HepG2 (cell line): ENCODE results near the gene ARHGAP45. TPM values are rescaled to one million over a fixed set of nuclear protein-coding genes. Genes with fewer than 3 reads are reported as not detected.

Experiments used
- BCL6 ChIP-seq: IDR thresholded peaks from 2 replicates; pipeline ENCODE4 v1.6.1; 2016; ENCODE audit warnings: missing genetic modification reagents, missing compliant biosample characterization
- CBX5 ChIP-seq: sonication (generic); formaldehyde crosslinking; IDR thresholded peaks from 2 replicates; pipeline ENCODE4 v1.4.0; 2020; ENCODE audit warnings: missing genetic modification reagents, borderline replicate concordance
- DNMT3B ChIP-seq: conservative IDR thresholded peaks from 2 replicates; pipeline ENCODE4 v1.6.1; 2016; ENCODE audit warnings: missing biosample characterization, control low read depth
- FLYWCH1 ChIP-seq: sonication (generic); formaldehyde crosslinking; IDR thresholded peaks from 2 replicates; pipeline ENCODE4 v1.8.1; 2023; ENCODE audit warnings: mild to moderate bottlenecking, missing genetic modification reagents
- FOXK1 ChIP-seq: sonication (generic); formaldehyde crosslinking; IDR thresholded peaks from 2 replicates; pipeline ENCODE4 v1.4.0; 2020; ENCODE audit warnings: low read depth, missing genetic modification reagents, borderline replicate concordance
- GATA4 ChIP-seq: sonication (generic); IDR thresholded peaks from 2 replicates; pipeline ENCODE4 v1.6.1; 2016; ENCODE audit warnings: antibody characterized with exemption, low read depth, borderline replicate concordance
- HNRNPUL1 ChIP-seq: fragments of 200-400 bp; formaldehyde crosslinking; IDR thresholded peaks from 2 replicates; pipeline ENCODE4 v1.6.1; 2017; ENCODE audit warnings: low read depth, mild to moderate bottlenecking, low read length, moderate library complexity
- HOXA9 ChIP-seq: sonication (generic); formaldehyde crosslinking; IDR thresholded peaks from 2 replicates; pipeline ENCODE4 v1.8.1; 2022; ENCODE audit warnings: missing genetic modification reagents, mild to moderate bottlenecking, moderate library complexity, borderline replicate concordance
- MIXL1 ChIP-seq: IDR thresholded peaks from 2 replicates; pipeline ENCODE4 v1.6.1; 2016
- NCOA5 ChIP-seq: sonication (generic); formaldehyde crosslinking; IDR thresholded peaks from 2 replicates; pipeline ENCODE4 v1.4.0; 2020; ENCODE audit warnings: missing genetic modification reagents
- NR2F2 ChIP-seq: IDR thresholded peaks from 2 replicates; pipeline ENCODE4 v1.6.1; 2012; ENCODE audit warnings: low read depth, inconsistent platforms, borderline replicate concordance
- NR3C1 ChIP-seq: sonication (generic); formaldehyde crosslinking; IDR thresholded peaks from 2 replicates; pipeline ENCODE4 v1.4.0; 2020; ENCODE audit warnings: missing genetic modification reagents
- SMYD3 ChIP-seq: sonication (generic); formaldehyde crosslinking; IDR thresholded peaks from 2 replicates; pipeline ENCODE4 v1.8.1; 2023; ENCODE audit warnings: mild to moderate bottlenecking, missing genetic modification reagents
- SPEN ChIP-seq: sonication (generic); formaldehyde crosslinking; IDR thresholded peaks from 2 replicates; pipeline ENCODE4 v1.5.1; 2020; ENCODE audit warnings: low read depth, mild to moderate bottlenecking, missing genetic modification reagents
- YY1 ChIP-seq: IDR thresholded peaks from 2 replicates; pipeline ENCODE4 v1.6.1; 2011; ENCODE audit warnings: low read length, low read depth, moderate library complexity, mild to moderate bottlenecking; ENCODE audit not compliant: insufficient read depth, insufficient replicate concordance
- ZNF569 ChIP-seq: sonication (generic); formaldehyde crosslinking; IDR thresholded peaks from 2 replicates; pipeline ENCODE4 v1.5.0; 2020; ENCODE audit warnings: mild to moderate bottlenecking, missing genetic modification reagents, moderate library complexity, borderline replicate concordance
- polyA plus RNA-seq, 8 experiments: library from polyadenylated mRNA; depleted of rRNA in 3 of 8; stranded (reverse) in 7 of 8; unstranded in 1 of 8; fragments of >200 nt; fragmentation: Illumina TruSeq in 4 of 8; extraction: Trizol in 4 of 8; gene quantifications; 2 replicates each; pipeline versions ENCODE4 v1.2.1 to v1.2.3, GENCODE V29; 2011 to 2016; ENCODE audit warnings: low read depth in 4 of 8, missing spikeins in 1 of 8, mixed read lengths in 1 of 8; ENCODE audit not compliant: insufficient read depth in 1 of 8
- total RNA-seq, 5 experiments: library from RNA; depleted of rRNA; stranded (reverse); fragments of >200 nt; fragmentation: Illumina TruSeq; extraction: Trizol; gene quantifications; 2 replicates each; pipeline ENCODE4 v1.2.3, GENCODE V29; 2016; ENCODE audit warnings: low read depth in 1 of 5
- TF ChIP-seq, protein P1 (sequence below): conservative IDR thresholded peaks from 2 replicates; pipeline ENCODE4 v1.6.1; 2018; ENCODE audit warnings: missing genetic modification reagents
- TF ChIP-seq, protein P2 (sequence below): sonication (generic); formaldehyde crosslinking; IDR thresholded peaks from 2 replicates; pipeline ENCODE4 v1.4.0; 2020; ENCODE audit warnings: missing genetic modification reagents, borderline replicate concordance
- TF ChIP-seq, protein P3 (sequence below): sonication (generic); formaldehyde crosslinking; IDR thresholded peaks from 2 replicates; pipeline ENCODE4 v1.4.0; 2020; ENCODE audit warnings: missing genetic modification reagents
- TF ChIP-seq, protein P4 (sequence below): sonication (generic); formaldehyde crosslinking; IDR thresholded peaks from 2 replicates; pipeline ENCODE4 v1.4.0; 2020; ENCODE audit warnings: missing genetic modification reagents
- TF ChIP-seq, protein P5 (sequence below): IDR thresholded peaks from 2 replicates; pipeline ENCODE4 v1.6.1; 2012; ENCODE audit warnings: low read depth, low read length, improper control_type of control experiment

Gene ARHGAP45
- total and polyA plus RNA-seq, 2 of the 13 experiments (the other 11 are each of a cell fraction or from before 2014, with no cell fraction given): 0.84 to 32.0 TPM

DNA sequence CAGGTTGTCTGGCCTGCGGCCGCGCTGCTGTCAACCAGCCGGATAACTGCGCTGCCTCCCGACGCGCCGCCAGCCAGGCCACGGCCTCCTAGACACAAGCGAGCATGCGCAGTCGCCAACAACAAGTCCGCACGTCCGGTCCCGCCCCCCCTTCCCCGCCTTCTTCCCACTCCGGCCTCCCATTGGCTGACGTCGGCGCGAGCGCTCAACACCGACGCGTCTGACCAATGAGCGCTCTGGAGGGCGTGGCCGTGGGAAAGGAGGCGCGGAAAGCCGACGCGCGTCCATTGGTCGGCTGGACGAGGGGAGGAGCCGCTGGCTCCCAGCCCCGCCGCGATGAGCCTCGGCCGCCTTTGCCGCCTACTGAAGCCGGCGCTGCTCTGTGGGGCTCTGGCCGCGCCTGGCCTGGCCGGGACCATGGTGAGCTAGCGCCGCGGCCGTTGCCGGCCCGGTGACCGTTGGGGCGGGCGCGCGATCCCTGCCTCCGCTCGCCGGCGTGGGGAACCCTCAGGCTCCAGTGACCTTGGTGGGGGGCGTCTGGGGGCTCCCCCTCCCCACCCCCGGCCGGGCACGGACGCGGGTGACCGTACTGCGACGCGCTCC is 36.8 kb downstream of the ARHGAP45 start, which contains the start of gene GPX4 (continued):
- TF ChIP-seq, protein P1, sequence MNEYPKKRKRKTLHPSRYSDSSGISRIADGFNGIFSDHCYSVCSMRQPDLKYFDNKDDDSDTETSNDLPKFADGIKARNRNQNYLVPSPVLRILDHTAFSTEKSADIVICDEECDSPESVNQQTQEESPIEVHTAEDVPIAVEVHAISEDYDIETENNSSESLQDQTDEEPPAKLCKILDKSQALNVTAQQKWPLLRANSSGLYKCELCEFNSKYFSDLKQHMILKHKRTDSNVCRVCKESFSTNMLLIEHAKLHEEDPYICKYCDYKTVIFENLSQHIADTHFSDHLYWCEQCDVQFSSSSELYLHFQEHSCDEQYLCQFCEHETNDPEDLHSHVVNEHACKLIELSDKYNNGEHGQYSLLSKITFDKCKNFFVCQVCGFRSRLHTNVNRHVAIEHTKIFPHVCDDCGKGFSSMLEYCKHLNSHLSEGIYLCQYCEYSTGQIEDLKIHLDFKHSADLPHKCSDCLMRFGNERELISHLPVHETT (CRISPR knock-in tag): no peak
- TF ChIP-seq YY1: peak; percentile 61
- TF ChIP-seq CBX5 (CRISPR knock-in tag): no peak
- TF ChIP-seq DNMT3B (CRISPR knock-in tag): no peak
- TF ChIP-seq MIXL1: no peak
- 0 out of 2 replicates have a peak, but pooled peaks have one; percentile 22 for TF ChIP-seq HNRNPUL1
- TF ChIP-seq SPEN: peak; percentile 57
- TF ChIP-seq, protein P2, sequence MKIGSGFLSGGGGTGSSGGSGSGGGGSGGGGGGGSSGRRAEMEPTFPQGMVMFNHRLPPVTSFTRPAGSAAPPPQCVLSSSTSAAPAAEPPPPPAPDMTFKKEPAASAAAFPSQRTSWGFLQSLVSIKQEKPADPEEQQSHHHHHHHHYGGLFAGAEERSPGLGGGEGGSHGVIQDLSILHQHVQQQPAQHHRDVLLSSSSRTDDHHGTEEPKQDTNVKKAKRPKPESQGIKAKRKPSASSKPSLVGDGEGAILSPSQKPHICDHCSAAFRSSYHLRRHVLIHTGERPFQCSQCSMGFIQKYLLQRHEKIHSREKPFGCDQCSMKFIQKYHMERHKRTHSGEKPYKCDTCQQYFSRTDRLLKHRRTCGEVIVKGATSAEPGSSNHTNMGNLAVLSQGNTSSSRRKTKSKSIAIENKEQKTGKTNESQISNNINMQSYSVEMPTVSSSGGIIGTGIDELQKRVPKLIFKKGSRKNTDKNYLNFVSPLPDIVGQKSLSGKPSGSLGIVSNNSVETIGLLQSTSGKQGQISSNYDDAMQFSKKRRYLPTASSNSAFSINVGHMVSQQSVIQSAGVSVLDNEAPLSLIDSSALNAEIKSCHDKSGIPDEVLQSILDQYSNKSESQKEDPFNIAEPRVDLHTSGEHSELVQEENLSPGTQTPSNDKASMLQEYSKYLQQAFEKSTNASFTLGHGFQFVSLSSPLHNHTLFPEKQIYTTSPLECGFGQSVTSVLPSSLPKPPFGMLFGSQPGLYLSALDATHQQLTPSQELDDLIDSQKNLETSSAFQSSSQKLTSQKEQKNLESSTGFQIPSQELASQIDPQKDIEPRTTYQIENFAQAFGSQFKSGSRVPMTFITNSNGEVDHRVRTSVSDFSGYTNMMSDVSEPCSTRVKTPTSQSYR (CRISPR knock-in tag): no peak
- TF ChIP-seq ZNF569 (CRISPR knock-in tag): no peak
- TF ChIP-seq HOXA9 (CRISPR knock-in tag): no peak
- no peak for TF ChIP-seq NR3C1 (CRISPR knock-in tag)
- TF ChIP-seq NR2F2: no peak
- TF ChIP-seq, protein P3, sequence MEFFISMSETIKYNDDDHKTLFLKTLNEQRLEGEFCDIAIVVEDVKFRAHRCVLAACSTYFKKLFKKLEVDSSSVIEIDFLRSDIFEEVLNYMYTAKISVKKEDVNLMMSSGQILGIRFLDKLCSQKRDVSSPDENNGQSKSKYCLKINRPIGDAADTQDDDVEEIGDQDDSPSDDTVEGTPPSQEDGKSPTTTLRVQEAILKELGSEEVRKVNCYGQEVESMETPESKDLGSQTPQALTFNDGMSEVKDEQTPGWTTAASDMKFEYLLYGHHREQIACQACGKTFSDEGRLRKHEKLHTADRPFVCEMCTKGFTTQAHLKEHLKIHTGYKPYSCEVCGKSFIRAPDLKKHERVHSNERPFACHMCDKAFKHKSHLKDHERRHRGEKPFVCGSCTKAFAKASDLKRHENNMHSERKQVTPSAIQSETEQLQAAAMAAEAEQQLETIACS (CRISPR knock-in tag): no peak; the same call in 1 of the 2 replicates
- 0 out of 2 replicates have a peak, but pooled peaks have one; percentile 40 for TF ChIP-seq FOXK1 (CRISPR knock-in tag)
- TF ChIP-seq BCL6 (CRISPR knock-in tag): no peak; the same call in 1 of the 2 replicates
- TF ChIP-seq, protein P4, sequence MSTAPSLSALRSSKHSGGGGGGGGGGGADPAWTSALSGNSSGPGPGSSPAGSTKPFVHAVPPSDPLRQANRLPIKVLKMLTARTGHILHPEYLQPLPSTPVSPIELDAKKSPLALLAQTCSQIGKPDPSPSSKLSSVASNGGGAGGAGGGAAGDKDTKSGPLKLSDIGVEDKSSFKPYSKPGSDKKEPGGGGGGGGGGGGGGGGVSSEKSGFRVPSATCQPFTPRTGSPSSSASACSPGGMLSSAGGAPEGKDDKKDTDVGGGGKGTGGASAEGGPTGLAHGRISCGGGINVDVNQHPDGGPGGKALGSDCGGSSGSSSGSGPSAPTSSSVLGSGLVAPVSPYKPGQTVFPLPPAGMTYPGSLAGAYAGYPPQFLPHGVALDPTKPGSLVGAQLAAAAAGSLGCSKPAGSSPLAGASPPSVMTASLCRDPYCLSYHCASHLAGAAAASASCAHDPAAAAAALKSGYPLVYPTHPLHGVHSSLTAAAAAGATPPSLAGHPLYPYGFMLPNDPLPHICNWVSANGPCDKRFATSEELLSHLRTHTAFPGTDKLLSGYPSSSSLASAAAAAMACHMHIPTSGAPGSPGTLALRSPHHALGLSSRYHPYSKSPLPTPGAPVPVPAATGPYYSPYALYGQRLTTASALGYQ (CRISPR knock-in tag): no peak
- TF ChIP-seq SMYD3 (CRISPR knock-in tag): no peak
- TF ChIP-seq NCOA5: no peak
- TF ChIP-seq, protein P5, sequence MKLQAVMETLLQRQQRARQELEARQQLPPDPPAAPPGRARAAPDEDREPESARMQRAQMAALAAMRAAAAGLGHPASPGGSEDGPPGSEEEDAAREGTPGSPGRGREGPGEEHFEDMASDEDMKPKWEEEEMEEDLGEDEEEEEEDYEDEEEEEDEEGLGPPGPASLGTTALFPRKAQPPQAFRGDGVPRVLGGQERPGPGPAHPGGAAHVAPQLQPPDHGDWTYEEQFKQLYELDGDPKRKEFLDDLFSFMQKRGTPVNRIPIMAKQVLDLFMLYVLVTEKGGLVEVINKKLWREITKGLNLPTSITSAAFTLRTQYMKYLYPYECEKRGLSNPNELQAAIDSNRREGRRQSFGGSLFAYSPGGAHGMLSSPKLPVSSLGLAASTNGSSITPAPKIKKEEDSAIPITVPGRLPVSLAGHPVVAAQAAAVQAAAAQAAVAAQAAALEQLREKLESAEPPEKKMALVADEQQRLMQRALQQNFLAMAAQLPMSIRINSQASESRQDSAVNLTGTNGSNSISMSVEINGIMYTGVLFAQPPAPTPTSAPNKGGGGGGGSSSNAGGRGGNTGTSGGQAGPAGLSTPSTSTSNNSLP: no peak
- no peak for TF ChIP-seq FLYWCH1 (CRISPR knock-in tag)
- TF ChIP-seq GATA4: peak; percentile 31; the same call in 1 of the 2 replicates
